Kidney (tissue), 14 donors: ENCODE data around the gene TBC1D1. TPM values are rescaled to one million over a fixed set of nuclear protein-coding genes. Genes with fewer than 3 reads are reported as not detected.

ENCODE experiments used
- DNase-seq, 5 donors: peaks; one replicate each; pipeline ENCODE4 v3.0.0-alpha.2; 2013 to 2020
- FAIRE-seq: peaks from 2 replicates; lab custom pipeline; 2012; peaks lifted over from hg19 to GRCh38; lab: Jason Lieb, UNC
- H3K27ac ChIP-seq, 2 donors: one replicate each; pipeline ENCODE4 v1.7.0; 2013; ENCODE audit warnings: low read depth in 2 of 2, low read length in 2 of 2, inconsistent platforms in 1 of 2
- H3K27me3 ChIP-seq: one replicate; pipeline ENCODE4 v1.7.1; 2013; ENCODE audit warnings: low read length, inconsistent platforms; ENCODE audit not compliant: control insufficient read depth, insufficient read depth
- H3K36me3 ChIP-seq, 3 donors: one replicate each; pipeline versions ENCODE4 v1.7.0 to v1.7.1; 2013; ENCODE audit warnings: low read length in 3 of 3, control low read depth in 1 of 3, inconsistent platforms in 1 of 3; ENCODE audit not compliant: insufficient read depth in 3 of 3, control insufficient read depth in 2 of 3
- H3K4me1 ChIP-seq, 3 donors: one replicate each; pipeline versions ENCODE4 v1.7.0 to v1.7.1; 2013; ENCODE audit warnings: low read length in 3 of 3, inconsistent platforms in 1 of 3, low read depth in 1 of 3; ENCODE audit not compliant: control insufficient read depth in 2 of 3, insufficient read depth in 2 of 3
- H3K4me3 ChIP-seq, 3 donors: one replicate each; pipeline versions ENCODE4 v1.7.0 to v1.8.1; 2013; ENCODE audit warnings: low read length in 3 of 3, control low read depth in 1 of 3, inconsistent platforms in 1 of 3
- H3K9ac ChIP-seq, 3 donors: one replicate each; pipeline versions ENCODE4 v1.7.0 to v1.7.1; 2013; ENCODE audit warnings: low read length in 3 of 3, control low read depth in 1 of 3, inconsistent platforms in 1 of 3
- H3K9me3 ChIP-seq, 3 donors: one replicate each; pipeline versions ENCODE4 v1.7.0 to v1.7.1; 2013; ENCODE audit warnings: low read length in 3 of 3, control low read depth in 1 of 3, inconsistent platforms in 1 of 3; ENCODE audit not compliant: control insufficient read depth in 2 of 3, insufficient read depth in 1 of 3
- intact Hi-C: fragments of 100-400 bp; cut with DNase I; formaldehyde crosslinking; loops from one replicate; pipeline ENCODE4 v1.11.1; 2022
- polyA plus RNA-seq: library from polyadenylated mRNA; stranded (reverse); fragments of 350-450 nt; fragmentation: Illumina TruSeq; extraction: RNeasy Lipid Tissue Mini Kit (QIAGEN cat#74804); gene quantifications from one replicate; pipeline ENCODE4 v1.2.3, GENCODE V29; 2014; ENCODE audit warnings: low read depth, low replicate concordance; ENCODE audit not compliant: insufficient read depth
- total RNA-seq: library from RNA; stranded (reverse); fragmentation: NEBNext Ultra II Directional; extraction: Animal tissue kit (Norgen Biotek cat#: 25700); gene quantifications from one replicate; pipeline ENCODE4 v1.2.1, GENCODE V29; 2021
- TF ChIP-seq, protein P1 (sequence below): IDR thresholded peaks from 3 replicates; pipeline ENCODE4 v1.5.1; 2012; ENCODE audit warnings: mild to moderate bottlenecking, moderate library complexity, borderline replicate concordance; ENCODE audit not compliant: insufficient read depth; ENCODE audit errors: extremely low read depth
- donor health status: control.
- donor health status: control.
- donor health status: control.
- donor health status: control.
- donor health status: control.
- donor health status: DM: yes; HTN: yes; CAD: no.
- donor health status: Normal renal cell carcinoma (clear cell type).

TBC1D1 gene
- total and polyA plus RNA-seq, 2 donors from 2014 or later, result 170 to 182 TPM

DNA sequence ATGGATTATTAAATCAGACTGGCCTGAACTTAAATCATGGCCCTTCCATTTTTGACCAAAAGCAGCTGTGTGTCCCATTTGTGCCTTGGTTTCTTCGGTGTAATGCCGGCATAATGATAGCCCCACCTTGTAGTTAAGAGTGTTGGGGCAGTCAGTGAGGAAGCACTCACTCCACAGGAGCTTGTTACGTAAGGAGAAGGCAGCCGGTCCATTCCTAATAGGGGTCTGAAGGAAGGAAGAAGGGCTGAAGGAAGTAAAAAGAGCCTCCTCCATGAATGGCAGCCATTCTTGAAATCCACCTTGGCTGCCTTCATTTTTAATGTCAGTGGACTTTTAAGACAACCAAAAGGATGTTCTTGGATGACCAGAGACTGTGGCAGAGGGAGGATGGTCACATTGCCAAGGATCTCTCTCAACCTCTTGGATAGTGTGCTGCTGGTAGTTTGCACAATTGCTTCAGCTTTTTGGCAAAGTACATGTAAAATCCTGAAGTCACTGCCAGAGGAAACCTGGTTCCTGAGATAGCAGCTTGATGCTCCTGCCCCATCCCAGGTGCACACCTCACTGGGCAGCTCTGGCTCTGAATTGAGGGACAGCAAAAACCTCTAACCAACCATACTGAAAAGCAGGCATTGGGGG, 182.8 kb downstream of the TBC1D1 start:
- TF ChIP-seq, protein P1, sequence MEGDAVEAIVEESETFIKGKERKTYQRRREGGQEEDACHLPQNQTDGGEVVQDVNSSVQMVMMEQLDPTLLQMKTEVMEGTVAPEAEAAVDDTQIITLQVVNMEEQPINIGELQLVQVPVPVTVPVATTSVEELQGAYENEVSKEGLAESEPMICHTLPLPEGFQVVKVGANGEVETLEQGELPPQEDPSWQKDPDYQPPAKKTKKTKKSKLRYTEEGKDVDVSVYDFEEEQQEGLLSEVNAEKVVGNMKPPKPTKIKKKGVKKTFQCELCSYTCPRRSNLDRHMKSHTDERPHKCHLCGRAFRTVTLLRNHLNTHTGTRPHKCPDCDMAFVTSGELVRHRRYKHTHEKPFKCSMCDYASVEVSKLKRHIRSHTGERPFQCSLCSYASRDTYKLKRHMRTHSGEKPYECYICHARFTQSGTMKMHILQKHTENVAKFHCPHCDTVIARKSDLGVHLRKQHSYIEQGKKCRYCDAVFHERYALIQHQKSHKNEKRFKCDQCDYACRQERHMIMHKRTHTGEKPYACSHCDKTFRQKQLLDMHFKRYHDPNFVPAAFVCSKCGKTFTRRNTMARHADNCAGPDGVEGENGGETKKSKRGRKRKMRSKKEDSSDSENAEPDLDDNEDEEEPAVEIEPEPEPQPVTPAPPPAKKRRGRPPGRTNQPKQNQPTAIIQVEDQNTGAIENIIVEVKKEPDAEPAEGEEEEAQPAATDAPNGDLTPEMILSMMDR, result no peak
- intact Hi-C loops, result no loop called here
- no peaks in the 10 kb centered on the region for H3K9me3 ChIP-seq
- peaks cover 2 to 6% (median 4%) of the 10 kb centered on the region in 3 donors for H3K36me3 ChIP-seq
- DNase-seq (no peak), FAIRE-seq (no peak)
- no peak overlapping the region for H3K9ac ChIP-seq
- no peak overlapping the region for H3K27ac ChIP-seq
- no peaks in the 10 kb centered on the region for H3K27me3 ChIP-seq
- no peak overlapping the region for H3K4me3 ChIP-seq
- H3K4me1 ChIP-seq, result peaks cover 5 to 17% (median 12%) of the 10 kb centered on the region in 3 donors

DNA sequence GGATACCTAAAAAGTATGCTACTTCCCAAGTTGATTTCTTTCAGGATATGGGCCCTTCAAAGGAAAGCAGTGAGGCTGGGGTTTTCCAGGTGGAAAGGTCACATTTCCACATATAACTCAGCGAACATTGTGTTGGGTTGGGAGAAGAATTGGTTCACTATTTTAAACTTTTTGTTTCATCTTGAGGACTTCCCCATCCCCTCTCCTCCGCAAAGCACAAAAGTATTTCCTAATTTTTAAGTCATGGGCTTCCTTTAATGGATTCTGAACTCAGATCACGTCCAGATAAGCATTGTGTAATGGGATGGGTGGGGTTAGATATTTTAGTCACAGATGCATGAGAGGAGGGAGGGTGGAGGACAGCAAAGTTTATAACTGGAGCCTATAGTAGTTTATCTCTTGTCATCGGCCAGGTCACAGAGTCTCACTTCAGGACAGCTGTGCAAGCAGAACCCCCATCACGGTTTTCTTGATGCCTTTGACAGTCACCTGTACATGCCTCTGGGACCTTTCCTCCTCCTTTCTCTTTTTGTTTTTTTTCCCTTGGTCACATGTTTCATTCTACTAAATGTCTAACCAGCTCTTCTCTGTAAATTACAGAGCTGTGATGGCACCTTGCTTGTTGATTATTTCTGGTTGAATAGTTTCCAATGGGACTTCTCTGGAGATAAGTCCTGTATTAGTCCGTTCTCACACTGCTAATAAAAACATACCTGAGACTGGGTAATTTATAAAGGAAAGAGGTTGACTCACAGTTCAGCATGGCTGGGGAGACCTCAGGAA, 184.7 kb downstream of the TBC1D1 start:
- intact Hi-C loops, result no loop called here
- H3K27ac ChIP-seq, result peak overlapping the region; percentile 37 to 52
- FAIRE-seq, result peak; percentile 11
- no peaks in the 10 kb centered on the region for H3K9me3 ChIP-seq
- no peak overlapping the region for H3K4me3 ChIP-seq
- H3K36me3 ChIP-seq, result peaks cover 2 to 5% (median 4%) of the 10 kb centered on the region in 3 donors
- H3K27me3 ChIP-seq, result no peaks in the 10 kb centered on the region
- no peak overlapping the region for H3K9ac ChIP-seq
- peaks cover 5 to 17% (median 14%) of the 10 kb centered on the region in 3 donors for H3K4me1 ChIP-seq
- TF ChIP-seq, protein P1, result no peak
- no peak for DNase-seq

DNA sequence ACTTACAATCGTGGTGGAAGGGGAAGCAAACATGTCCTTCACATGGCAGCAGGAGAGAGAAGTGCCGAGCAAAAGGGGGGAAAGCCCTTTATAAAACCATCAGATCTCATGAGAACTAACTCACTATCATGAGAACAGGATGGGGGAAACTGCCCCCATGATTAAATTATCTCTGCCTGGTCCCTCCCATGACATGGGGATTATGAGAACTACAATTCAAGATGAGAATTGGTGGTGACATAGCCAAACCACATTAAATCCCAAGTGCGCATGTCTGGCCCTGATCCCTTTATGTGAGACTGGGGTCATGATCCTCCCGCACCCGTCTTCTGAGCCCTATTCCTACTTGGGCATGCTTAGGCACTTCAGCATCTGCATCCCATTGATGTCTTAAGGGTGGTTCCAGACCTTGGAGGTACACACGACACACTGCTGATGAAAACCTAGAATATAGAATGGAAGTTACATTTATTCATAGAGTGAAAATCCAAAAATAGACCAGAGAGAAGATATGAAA, 185.3 kb downstream of the TBC1D1 start:
- intact Hi-C loops, result no loop called here
- no peak overlapping the region for H3K27ac ChIP-seq
- H3K9me3 ChIP-seq, result no peaks in the 10 kb centered on the region

More for the DNA sequence above, 185.3 kb downstream of the TBC1D1 start:
- no peak for DNase-seq
- no peaks in the 10 kb centered on the region for H3K27me3 ChIP-seq
- peaks cover 2 to 5% (median 4%) of the 10 kb centered on the region in 3 donors for H3K36me3 ChIP-seq
- no peak overlapping the region for H3K9ac ChIP-seq
- H3K4me1 ChIP-seq, result peaks cover 5 to 17% (median 14%) of the 10 kb centered on the region in 3 donors
- H3K4me3 ChIP-seq, result no peak overlapping the region
- TF ChIP-seq, protein P1, result no peak
- no peak for FAIRE-seq
